ENCODE measurements around the gene PRKAG1.

The PRKAG1 gene

DNA sequence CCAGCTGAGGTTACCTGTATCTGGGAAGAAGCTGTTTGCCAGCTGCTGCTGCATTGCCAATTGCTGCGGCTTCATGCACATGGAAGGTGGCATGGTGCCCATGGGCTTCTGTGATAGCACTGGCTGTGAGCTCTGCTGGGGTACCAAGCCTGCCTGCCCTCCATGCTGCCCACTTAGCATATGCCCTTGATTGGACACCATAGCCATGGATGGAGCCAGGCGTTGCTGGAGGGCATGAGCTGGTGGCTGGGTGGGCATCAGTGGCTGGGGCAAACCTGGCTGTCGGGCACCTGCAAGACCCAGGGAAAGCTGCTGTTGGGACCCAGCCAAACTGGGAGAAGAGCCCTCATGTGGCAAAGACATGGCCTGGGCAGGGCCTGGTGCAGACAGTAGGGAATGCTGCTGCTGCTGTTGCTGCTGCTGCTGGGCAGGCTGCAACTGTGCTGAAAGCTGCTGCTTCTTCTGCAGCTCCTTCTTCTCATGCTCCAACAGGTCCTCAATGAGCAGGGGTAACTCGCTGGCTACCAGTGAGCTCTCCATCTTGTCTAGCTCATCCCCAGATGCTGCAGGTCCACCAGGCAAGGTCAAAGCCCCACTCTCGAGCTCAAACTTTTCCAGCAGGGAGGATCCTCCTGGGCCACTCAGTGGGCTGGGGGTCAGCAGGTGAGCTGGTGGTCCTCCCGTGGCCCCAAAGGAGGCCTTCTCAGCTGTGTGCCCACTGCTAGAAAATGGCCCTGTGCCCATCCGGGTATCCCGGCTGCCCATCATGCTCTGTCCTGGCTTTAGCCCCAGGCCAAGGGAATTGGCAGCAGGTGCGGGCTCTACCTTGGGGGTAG is 18.8 kb upstream of the PRKAG1 start:
- peaks cover 49% of the 10 kb centered on the region for H3K36me3 Mint-ChIP-seq (ENCODE audit: low read depth)
- no peaks in the 10 kb centered on the region for H3K9me3 Mint-ChIP-seq
- no peak overlapping the region for H3K27ac Mint-ChIP-seq
- no peaks in the 10 kb centered on the region for H3K27me3 Mint-ChIP-seq (ENCODE audit: low read depth)
- no peak overlapping the region for H3K4me3 Mint-ChIP-seq
- H3K4me1 Mint-ChIP-seq, result peaks cover 4% of the 10 kb centered on the region
- TF ChIP-seq, protein P1, sequence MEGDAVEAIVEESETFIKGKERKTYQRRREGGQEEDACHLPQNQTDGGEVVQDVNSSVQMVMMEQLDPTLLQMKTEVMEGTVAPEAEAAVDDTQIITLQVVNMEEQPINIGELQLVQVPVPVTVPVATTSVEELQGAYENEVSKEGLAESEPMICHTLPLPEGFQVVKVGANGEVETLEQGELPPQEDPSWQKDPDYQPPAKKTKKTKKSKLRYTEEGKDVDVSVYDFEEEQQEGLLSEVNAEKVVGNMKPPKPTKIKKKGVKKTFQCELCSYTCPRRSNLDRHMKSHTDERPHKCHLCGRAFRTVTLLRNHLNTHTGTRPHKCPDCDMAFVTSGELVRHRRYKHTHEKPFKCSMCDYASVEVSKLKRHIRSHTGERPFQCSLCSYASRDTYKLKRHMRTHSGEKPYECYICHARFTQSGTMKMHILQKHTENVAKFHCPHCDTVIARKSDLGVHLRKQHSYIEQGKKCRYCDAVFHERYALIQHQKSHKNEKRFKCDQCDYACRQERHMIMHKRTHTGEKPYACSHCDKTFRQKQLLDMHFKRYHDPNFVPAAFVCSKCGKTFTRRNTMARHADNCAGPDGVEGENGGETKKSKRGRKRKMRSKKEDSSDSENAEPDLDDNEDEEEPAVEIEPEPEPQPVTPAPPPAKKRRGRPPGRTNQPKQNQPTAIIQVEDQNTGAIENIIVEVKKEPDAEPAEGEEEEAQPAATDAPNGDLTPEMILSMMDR (IDR thresholded peaks at IDR 0.05; ENCODE audit: unreplicated experiment in 3 of 3), result no peak

DNA sequence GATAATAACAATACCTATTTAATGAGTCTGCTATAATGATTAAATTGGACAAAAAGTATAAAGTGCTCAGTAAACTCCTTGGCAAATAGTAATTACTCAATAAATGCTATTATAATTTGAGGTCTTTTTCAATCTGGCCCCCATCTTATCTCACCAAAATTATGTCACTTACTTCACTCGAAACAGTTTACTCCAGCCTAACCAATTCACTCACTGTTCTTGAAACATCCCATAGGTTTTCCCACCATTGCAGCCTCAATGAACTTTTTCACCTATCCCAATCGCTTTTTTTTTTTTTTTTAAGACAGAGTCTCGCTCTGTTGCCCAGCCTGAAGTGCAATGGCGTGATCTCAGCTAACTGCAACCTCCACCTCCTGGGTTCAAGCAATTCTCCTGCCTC is 17.5 kb upstream of the PRKAG1 start:
- TF ChIP-seq, protein P1 (IDR thresholded peaks at IDR 0.05; ENCODE audit: unreplicated experiment in 3 of 3), result no peak
- no peaks in the 10 kb centered on the region for H3K27me3 Mint-ChIP-seq (ENCODE audit: low read depth)
- peaks cover 4% of the 10 kb centered on the region for H3K4me1 Mint-ChIP-seq
- no peak overlapping the region for H3K27ac Mint-ChIP-seq
- no peaks in the 10 kb centered on the region for H3K9me3 Mint-ChIP-seq
- peaks cover 45% of the 10 kb centered on the region for H3K36me3 Mint-ChIP-seq (ENCODE audit: low read depth)
- H3K4me3 Mint-ChIP-seq, result no peak overlapping the region

DNA sequence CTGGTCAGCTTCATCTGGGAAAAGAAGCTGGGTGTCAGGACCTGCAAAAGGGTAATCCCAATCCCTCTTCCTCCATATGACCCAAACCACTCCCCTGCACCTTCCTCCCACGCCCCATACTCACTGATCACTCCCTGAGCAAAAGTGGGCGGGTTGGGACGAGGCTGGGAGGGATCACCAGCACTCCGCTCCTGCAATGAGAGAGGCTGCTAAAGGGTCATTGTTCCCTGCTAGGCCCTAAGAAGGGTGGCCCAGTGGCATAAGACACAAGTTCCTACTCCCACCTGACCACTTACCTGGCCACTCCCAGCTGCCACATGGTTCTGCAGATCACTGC is 15.7 kb upstream of the PRKAG1 start:
- H3K9me3 Mint-ChIP-seq, result no peaks in the 10 kb centered on the region
- no peak overlapping the region for H3K27ac Mint-ChIP-seq
- no peak overlapping the region for H3K4me3 Mint-ChIP-seq
- H3K36me3 Mint-ChIP-seq (ENCODE audit: low read depth), result peaks cover 52% of the 10 kb centered on the region
- peaks cover 4% of the 10 kb centered on the region for H3K4me1 Mint-ChIP-seq
- TF ChIP-seq, protein P1 (IDR thresholded peaks at IDR 0.05; ENCODE audit: unreplicated experiment in 3 of 3), result no peak
- H3K27me3 Mint-ChIP-seq (ENCODE audit: low read depth), result no peaks in the 10 kb centered on the region

DNA sequence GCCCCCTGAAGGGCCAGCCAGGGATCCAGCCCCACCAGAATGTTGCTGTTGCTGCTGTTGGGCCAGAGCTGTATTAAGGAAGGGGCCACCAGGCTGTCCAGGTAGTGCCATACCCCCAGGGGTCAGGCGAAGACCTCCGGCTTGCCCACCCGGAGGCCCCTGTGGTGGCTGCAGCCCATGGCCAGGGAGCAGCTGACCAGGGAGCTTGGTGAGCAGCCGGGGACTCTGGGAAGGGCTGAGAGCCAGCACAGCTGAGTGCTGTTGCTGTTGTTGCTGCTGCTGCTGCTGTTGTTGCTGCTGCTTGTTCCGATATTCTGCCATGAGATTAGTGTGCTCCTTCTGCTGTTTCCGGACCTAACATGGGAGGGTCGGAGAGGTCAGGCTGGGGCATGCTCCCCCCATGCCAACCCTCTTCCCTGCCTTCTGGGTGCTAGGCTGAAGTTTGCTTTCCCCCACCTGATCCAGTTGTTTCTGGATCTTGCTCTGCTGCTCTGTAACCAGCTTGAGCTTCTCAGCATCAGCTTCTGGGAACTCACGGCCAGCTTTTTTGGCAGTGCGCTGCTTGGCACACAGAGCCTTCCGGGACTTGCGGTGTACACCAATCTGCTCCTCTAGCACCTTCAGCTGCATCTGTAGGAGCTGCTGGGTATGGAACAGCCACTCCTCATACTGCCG is 15.2 kb upstream of the PRKAG1 start:
- Mint-ChIP-seq H3K9me3 (no peaks in the 10 kb centered on the region), H3K4me1 (peaks cover 4% of the 10 kb centered on the region), H3K36me3 (ENCODE audit: low read depth) (peaks cover 53% of the 10 kb centered on the region), H3K27me3 (ENCODE audit: low read depth) (no peaks in the 10 kb centered on the region), H3K4me3 (no peak overlapping the region), H3K27ac (no peak overlapping the region)
- TF ChIP-seq, protein P1 (IDR thresholded peaks at IDR 0.05; ENCODE audit: unreplicated experiment in 3 of 3), result no peak

DNA sequence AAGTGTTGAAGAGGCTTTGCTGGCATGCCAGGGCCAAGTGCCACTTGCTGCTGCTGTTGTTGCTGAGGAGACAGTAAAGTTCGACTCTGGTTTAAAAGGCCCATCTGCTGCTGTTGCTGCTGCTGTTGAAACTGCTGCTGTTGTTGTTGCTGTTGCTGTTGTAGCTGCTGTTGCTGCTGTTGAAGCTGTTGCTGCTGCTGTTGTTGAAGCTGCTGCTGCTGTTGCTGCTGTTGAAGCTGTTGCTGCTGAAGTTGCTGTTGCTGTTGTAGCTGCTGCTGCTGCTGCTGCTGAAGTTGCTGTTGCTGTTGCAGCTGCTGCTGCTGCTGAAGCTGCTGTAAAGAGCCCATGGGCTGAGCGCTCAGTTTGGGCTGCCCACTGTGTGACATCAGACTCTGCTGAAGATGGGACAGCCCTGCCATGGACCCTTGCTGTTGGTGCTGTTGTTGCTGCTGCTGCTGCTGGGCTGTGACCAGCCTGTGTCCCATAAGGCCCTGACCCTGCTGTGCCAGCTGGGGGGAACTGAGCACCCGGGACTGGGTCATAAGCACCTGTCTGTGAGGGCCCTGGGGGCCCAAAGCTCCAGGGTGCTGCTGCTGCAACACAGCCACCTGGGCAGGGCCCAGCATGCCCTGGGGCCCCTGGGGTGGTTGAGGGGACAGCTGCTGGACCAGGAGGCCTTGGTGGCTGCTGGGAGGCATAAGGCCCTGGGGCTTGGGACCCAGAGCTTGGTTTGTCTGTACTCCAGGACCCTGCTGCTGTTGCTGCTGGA is 14.3 kb upstream of the PRKAG1 start:
- H3K4me3 Mint-ChIP-seq, result no peak overlapping the region
- H3K27me3 Mint-ChIP-seq (ENCODE audit: low read depth), result no peaks in the 10 kb centered on the region
- H3K36me3 Mint-ChIP-seq (ENCODE audit: low read depth), result peaks cover 56% of the 10 kb centered on the region
- H3K9me3 Mint-ChIP-seq, result no peaks in the 10 kb centered on the region
- H3K27ac Mint-ChIP-seq, result no peak overlapping the region
- TF ChIP-seq, protein P1 (IDR thresholded peaks at IDR 0.05; ENCODE audit: unreplicated experiment in 3 of 3), result no peak
- H3K4me1 Mint-ChIP-seq, result peaks cover 4% of the 10 kb centered on the region

All from nephron (organoid).